GM12891 (cell line): ENCODE measurements around the gene PPFIA2.

Experiments used
- PAX5 ChIP-seq: IDR thresholded peaks from 2 replicates; pipeline ENCODE4 v1.6.1; 2011; ENCODE audit warnings: low read length, moderate library complexity, mild to moderate bottlenecking; ENCODE audit not compliant: insufficient read depth, severe bottlenecking
- POLR2A ChIP-seq: IDR thresholded peaks from 2 replicates; pipeline ENCODE4 v1.6.1; 2011; ENCODE audit warnings: low read depth, low read length, control low read depth
- POLR2AphosphoS5 ChIP-seq: IDR thresholded peaks from 2 replicates; pipeline ENCODE4 v1.6.1; 2011; ENCODE audit warnings: low read depth, low read length, control low read depth
- SPI1 ChIP-seq: IDR thresholded peaks from 2 replicates; pipeline ENCODE4 v1.6.1; 2011; ENCODE audit warnings: low read depth, low read length, control low read depth

DNA sequence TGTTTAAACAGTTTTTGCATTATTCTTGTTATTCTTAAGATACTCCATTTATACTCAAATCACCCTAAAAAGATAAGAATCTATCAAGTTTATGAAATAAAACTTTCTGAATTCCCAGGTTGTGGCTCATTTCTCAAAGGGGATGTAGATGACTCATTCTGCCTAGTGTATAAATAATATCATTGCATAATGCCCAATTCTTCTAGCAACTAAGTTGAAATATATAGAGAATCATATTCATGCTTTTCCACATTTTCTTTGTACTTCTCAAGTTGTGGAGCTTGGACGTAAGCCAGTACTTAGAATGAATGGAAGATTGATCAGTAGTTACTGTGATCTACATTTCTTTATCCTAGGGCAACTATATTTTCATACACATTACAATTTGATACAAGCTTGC is 201.1 kb downstream of the PPFIA2 start:
- TF ChIP-seq POLR2AphosphoS5 (no peak), POLR2A (no peak), PAX5 (no peak), SPI1 (no peak)
